GM12878 (cell line): ENCODE results near the gene RTN4RL1. TPM values are rescaled to one million over a fixed set of nuclear protein-coding genes. Genes with fewer than 3 reads are reported as not detected.

Source experiments
- ATAC-seq: fragments of 200-7000 bp; cut with Tn5 transposase; 3 replicates; pipeline ENCODE4 v1.9.1; 2020; ENCODE audit warnings: mild to moderate bottlenecking, moderate library complexity
- BruUV-seq: library from RNA; stranded (reverse); fragments of 400-500 nt; replicated peaks from 2 replicates; lab custom pipeline; 2021; lab: Mats Ljungman, UMichigan
- CTCF ChIA-PET: fragments of 300-600 bp; sonication (Branson Sonifier 250); formaldehyde crosslinking; extraction: SDS; loops from one replicate; lab custom pipeline; 2021; ENCODE audit warnings: inconsistent platforms; lab: Yijun Ruan, JAX
- POLR2A ChIA-PET: fragments of 350-600 bp; formaldehyde crosslinking; extraction: SDS; loops from one replicate; lab custom pipeline; 2021; ENCODE audit warnings: inconsistent platforms; lab: Charles Lee
- RAD21 ChIA-PET: fragments of 300-600 bp; sonication (Branson Sonifier 250); formaldehyde crosslinking; loops from one replicate; lab custom pipeline; 2023; ENCODE audit warnings: antibody characterized with exemption; ENCODE audit not compliant: unreplicated experiment; lab: Charles Lee
- SMC1A ChIA-PET: fragments of 300-600 bp; sonication (Branson Sonifier 250); formaldehyde crosslinking; loops from one replicate; lab custom pipeline; 2023; ENCODE audit not compliant: unreplicated experiment, uncharacterized antibody; lab: Charles Lee
- DNase-seq: peaks from one replicate; pipeline ENCODE4 v3.0.0-alpha.2; 2011; ENCODE audit warnings: low read depth, low spot score
- FAIRE-seq: peaks from 3 replicates; lab custom pipeline; 2011; peaks lifted over from hg19 to GRCh38; lab: Jason Lieb, UNC
- H2AFZ ChIP-seq: 2 replicates; pipeline ENCODE4 v1.6.0; 2011; ENCODE audit warnings: low read depth, low read length, control low read depth; ENCODE audit not compliant: control insufficient read depth
- H3K27ac ChIP-seq: 2 replicates; pipeline ENCODE4 v1.5.1; 2011; ENCODE audit warnings: control low read depth; ENCODE audit not compliant: control insufficient read depth, insufficient read depth
- H3K27me3 ChIP-seq, 2 experiments: replicated peaks in 1 of 2; 2 replicates each; pipeline versions ENCODE4 v1.6.0 to v1.6.1; 2011; ENCODE audit warnings: low read length in 1 of 2; ENCODE audit not compliant: control insufficient read depth in 2 of 2, insufficient read depth in 2 of 2
- H3K36me3 ChIP-seq, 2 experiments: 2 replicates each; pipeline ENCODE4 v1.5.1; 2011; ENCODE audit warnings: low read length in 1 of 2; ENCODE audit not compliant: control insufficient read depth in 2 of 2, insufficient read depth in 2 of 2
- H3K4me1 ChIP-seq: 2 replicates; pipeline ENCODE4 v1.6.1; 2011; ENCODE audit warnings: mild to moderate bottlenecking, low read length, moderate library complexity, mixed read lengths; ENCODE audit not compliant: control insufficient read depth, insufficient read depth
- H3K4me2 ChIP-seq: 2 replicates; pipeline ENCODE4 v1.6.0; 2011; ENCODE audit warnings: control low read depth; ENCODE audit not compliant: control insufficient read depth, insufficient read depth
- H3K4me3 ChIP-seq: fragments of 200-600 bp; sonication (generic); 2 replicates; pipeline ENCODE4 v1.5.1; 2016
- H3K79me2 ChIP-seq: 2 replicates; pipeline ENCODE4 v1.6.0; 2011; ENCODE audit warnings: low read length; ENCODE audit not compliant: control insufficient read depth, insufficient read depth
- H3K9ac ChIP-seq: 2 replicates; pipeline ENCODE4 v1.8.0; 2011; ENCODE audit warnings: low read length, control low read depth, mixed read lengths; ENCODE audit not compliant: control insufficient read depth, insufficient read depth
- H3K9me3 ChIP-seq: replicated peaks from 3 replicates; pipeline ENCODE4 v1.5.1; 2011; ENCODE audit warnings: mild to moderate bottlenecking, low read length; ENCODE audit not compliant: control insufficient read depth, insufficient read depth
- H4K20me1 ChIP-seq: 2 replicates; pipeline ENCODE4 v1.6.0; 2011; ENCODE audit not compliant: control insufficient read depth, insufficient read depth
- ETV6 ChIP-seq, 2 experiments: fragments of 450-650 bp in 1 of 2; IDR thresholded peaks in 1 of 2; conservative IDR thresholded peaks in 1 of 2; 2 replicates each; pipeline ENCODE4 v1.6.1; 2014; ENCODE audit warnings: antibody characterized with exemption in 1 of 2, borderline replicate concordance in 1 of 2, low read depth in 1 of 2, mild to moderate bottlenecking in 1 of 2, moderate library complexity in 1 of 2
- HDAC6 ChIP-seq: fragments of 200-600 bp; sonication (generic); IDR thresholded peaks from one replicate; pipeline ENCODE4 v1.8.0; 2017; ENCODE audit warnings: antibody characterized with exemption; ENCODE audit not compliant: unreplicated experiment
- IKZF2 ChIP-seq, 2 experiments: fragments of 450-650 bp; IDR thresholded peaks; 2 replicates each; pipeline ENCODE4 v1.6.1; 2017; ENCODE audit warnings: mild to moderate bottlenecking in 2 of 2, moderate library complexity in 2 of 2
- SMC3 ChIP-seq: IDR thresholded peaks from 2 replicates; pipeline ENCODE4 v1.6.1; 2011; ENCODE audit warnings: low read length, improper control_type of control experiment, borderline replicate concordance
- ZNF592 ChIP-seq: fragments of 450-650 bp; IDR thresholded peaks from 2 replicates; pipeline ENCODE4 v1.6.1; 2017; ENCODE audit warnings: mild to moderate bottlenecking, moderate library complexity
- WGBS: methylation state at CpG from one replicate; pipeline ENCODE4 v1.1.6; 2016; ENCODE audit warnings: low lambda C conversion rate; ENCODE audit not compliant: insufficient replicate concordance, insufficient coverage; ENCODE audit errors: missing lambda C conversion rate; 5-methylcytosine and 5-hydroxymethylcytosine counted together
- in situ Hi-C: fragments of 300-500 bp; cut with MboI; formaldehyde crosslinking; loops from 9 replicates; pipeline ENCODE4 v1.14.3; 2018; ENCODE audit warnings: mixed read lengths
- intact Hi-C: fragments of 100-400 bp; cut with micrococcal nuclease; formaldehyde crosslinking; loops from one replicate; pipeline ENCODE4 v1.14.2; 2022; ENCODE audit not compliant: unreplicated experiment
- polyA plus RNA-seq, 11 experiments: library from polyadenylated mRNA; depleted of rRNA in 4 of 11; unstranded in 6 of 11; stranded (reverse) in 5 of 11; fragments of >200 nt; fragmentation: Nextera tagmentation in 4 of 11; fragmentation: Illumina TruSeq in 1 of 11; extraction: Ambion mirVana in 4 of 11; extraction: Trizol in 1 of 11; gene quantifications; 1 replicate in 1 of 11; 2 replicates in 10 of 11; pipeline versions ENCODE4 v1.2.1 to v1.2.3, GENCODE V29; 2011 to 2016; ENCODE audit warnings: inconsistent platforms in 2 of 11, missing spikeins in 2 of 11, low read depth in 1 of 11
- total RNA-seq, 4 experiments: library from RNA; depleted of rRNA in 3 of 4; stranded (reverse); fragments of >200 nt in 3 of 4; fragmentation: Illumina TruSeq in 1 of 4; extraction: Trizol in 1 of 4; gene quantifications; 2 replicates each; pipeline versions ENCODE4 v1.2.1 to v1.2.3, GENCODE V29; 2013 to 2021

RTN4RL1 gene
- total and polyA plus RNA-seq, 10 of the 15 experiments (the other 5 are each of a cell fraction or from before 2014, with no cell fraction given): 0.08 to 0.11 (median 0.10) TPM; not detected in 7

- WGBS: 91% methylated on average over 31 of the region's 31 CpGs
- peaks cover 52% of the 10 kb centered on the region for H3K4me1 ChIP-seq
- SMC1A ChIA-PET: interaction anchor here (0.9 to 6.1 kb wide), 7 partner anchors 11 to 173 kb away, joined by 3 to 107 read pairs (median 24); no protein-coding TSS in a partner anchor
- RAD21 ChIA-PET: interaction anchor here (0.7 to 4.7 kb wide), 14 partner anchors 12 to 211 kb away, joined by 3 to 85 read pairs (median 5); partner anchors contain the start of gene HIC1
- POLR2A ChIA-PET: interaction anchor here (0.6 to 12.5 kb wide), 9 partner anchors 14 to 188 kb away, joined by 3 to 148 read pairs (median 3); partner anchors contain the start of gene HIC1
- H3K4me3 ChIP-seq: no peak overlapping the region
- H3K27me3 ChIP-seq: no peaks in the 10 kb centered on the region
- peak overlapping the region; percentile 56; the same call in 1 of the 2 replicates for H3K4me2 ChIP-seq
- no peaks in the 10 kb centered on the region for H3K9me3 ChIP-seq
- H3K27ac ChIP-seq: peak overlapping the region; percentile 95
- ATAC-seq (no peak), FAIRE-seq (no peak), DNase-seq (no peak)
- in situ Hi-C loops (no loop called here), intact Hi-C loops (loop anchor here (5.0 kb wide), 1 partner anchor 171 kb away; no protein-coding TSS in a partner anchor)
- peak overlapping the region; percentile 9; the same call in 1 of the 2 replicates for H3K9ac ChIP-seq
- H2AFZ ChIP-seq: no peak overlapping the region
- TF ChIP-seq ZNF592: no peak
- no peak for TF ChIP-seq HDAC6
- no peak for TF ChIP-seq SMC3
- no peak for TF ChIP-seq IKZF2 (IDR thresholded peaks at IDR 0.05)
- peak in 1 of 2 experiments; percentile 21; a peak in 1 of 4 replicates for TF ChIP-seq ETV6 (conservative IDR thresholded peaks at IDR 0.05 in 1 of 2, IDR thresholded peaks at IDR 0.05 in 1 of 2; ENCODE audit: borderline replicate concordance in 1 of 2, low read depth in 1 of 2)
- no peaks in the 10 kb centered on the region for H4K20me1 ChIP-seq
- H3K36me3 ChIP-seq: peaks cover 13% of the 10 kb centered on the region in 2 experiments; a peak in 3 of 4 replicates
- no TSS peak for BruUV-seq
- H3K79me2 ChIP-seq: no peaks in the 10 kb centered on the region
- CTCF ChIA-PET: interaction anchor here (0.8 to 8.5 kb wide), 12 partner anchors 8 to 197 kb away, joined by 3 to 77 read pairs (median 6); partner anchors contain the start of gene HIC1
Measured at GRCh38 chr17:2071455-2072281, 46.5 kb upstream of the RTN4RL1 start.
